Heart left ventricle (tissue), 16 donors: ENCODE data around the gene PDE7B. TPM values are rescaled to one million over a fixed set of nuclear protein-coding genes. Genes with fewer than 3 reads are reported as not detected.

Experiments
- ATAC-seq, 4 donors: fragments of 200-7000 bp; cut with Tn5 transposase; one replicate each; pipeline ENCODE4 v1.9.1; 2020 to 2022; ENCODE audit warnings: moderate library complexity in 4 of 4, mild to moderate bottlenecking in 3 of 4, moderate number of reproducible peaks in 1 of 4
- DNase-seq, 5 donors: peaks; one replicate each; pipeline ENCODE4 v3.0.0-alpha.2; 2020
- H3K27ac ChIP-seq, 12 donors: fragments of 200-600 bp; sonication (generic) in 4 of 12; one replicate each; pipeline versions ENCODE4 v1.5.0 to v1.8.0; 2016 to 2022; ENCODE audit warnings: mild to moderate bottlenecking in 2 of 12
- H3K27me3 ChIP-seq, 9 donors: fragments of 200-600 bp; sonication (generic) in 2 of 9; one replicate each; pipeline versions ENCODE4 v1.5.1 to v1.8.0; 2016 to 2022; ENCODE audit warnings: mild to moderate bottlenecking in 3 of 9
- H3K36me3 ChIP-seq, 9 donors: fragments of 200-600 bp; sonication (generic) in 2 of 9; one replicate each; pipeline versions ENCODE4 v1.5.0 to v1.8.0; 2018 to 2022; ENCODE audit warnings: mild to moderate bottlenecking in 2 of 9
- H3K4me1 ChIP-seq, 12 donors: fragments of 200-600 bp; sonication (generic) in 4 of 12; one replicate each; pipeline versions ENCODE4 v1.5.0 to v1.8.0; 2016 to 2022; ENCODE audit warnings: mild to moderate bottlenecking in 3 of 12
- H3K4me3 ChIP-seq, 12 donors: fragments of 200-600 bp; sonication (generic) in 4 of 12; one replicate each; pipeline versions ENCODE4 v1.5.0 to v1.8.0; 2017 to 2022; ENCODE audit warnings: mild to moderate bottlenecking in 9 of 12, moderate library complexity in 4 of 12
- H3K9me3 ChIP-seq, 12 donors: fragments of 200-600 bp; sonication (generic) in 4 of 12; one replicate each; pipeline versions ENCODE4 v1.5.0 to v1.8.0; 2016 to 2022; ENCODE audit warnings: mild to moderate bottlenecking in 1 of 12
- CTCF ChIP-seq, 12 donors: fragments of 200-600 bp; sonication (generic) in 4 of 12; IDR thresholded peaks; one replicate each; pipeline versions ENCODE4 v1.5.0 to v1.8.0; 2018 to 2022; ENCODE audit warnings: antibody characterized with exemption in 12 of 12, mild to moderate bottlenecking in 5 of 12
- POLR2A ChIP-seq, 2 donors: fragments of 450-650 bp; IDR thresholded peaks; one replicate each; pipeline ENCODE4 v1.6.1; 2017; ENCODE audit warnings: antibody characterized with exemption in 2 of 2, mild to moderate bottlenecking in 2 of 2, moderate library complexity in 2 of 2
- WGBS, 4 donors: extraction: QIAGEN DNeasy Blood & Tissue Kit in 2 of 4; methylation state at CpG; one replicate each; pipeline versions ENCODE4 v1.1.5 to v1.1.7; 2013 to 2018; 5-methylcytosine and 5-hydroxymethylcytosine counted together
- intact Hi-C, 10 donors: fragments of 100-400 bp; cut with DNase I; formaldehyde crosslinking; loops; one replicate each; pipeline versions ENCODE4 v1.11.1 to v1.14.2; 2022
- polyA plus RNA-seq, 2 donors: library from polyadenylated mRNA; stranded (reverse); fragments of 200-250 nt; gene quantifications; one replicate each; pipeline ENCODE4 v1.2.3, GENCODE V29; 2013
- total RNA-seq, 9 donors: library from RNA; depleted of rRNA in 2 of 9; stranded (reverse); fragments of >200 nt in 2 of 9; fragmentation: NEBNext Ultra II Directional in 3 of 9; extraction: Animal tissue kit (Norgen Biotek cat#: 25700) in 3 of 9; gene quantifications; one replicate each; pipeline versions ENCODE4 v1.1.0 to v1.2.4, GENCODE V29; 2016 to 2023
- donor health status: ischemic (EF 13 %, LVEDD 7.1; RV severe dilation, severe dysfunction).
- donor health status: healthy with polysubstance abuse.
- donor health status: DM: no; HTN: yes; CAD: no.
- donor health status: DM: no; HTN: no; CAD: no.
- donor health status: ischemic (EF 25% LVEDD 6.9; RV normal size, moderate dysfunction).
- donor health status: ischemic (EF 25% LVEDD 5.7; RV mildly dilated, moderate dysfunction).
- donor health status: healthy.
- donor health status: DM: yes; HTN: yes; CAD: no.
- donor health status: ischemic (EF 35%, LVEDD 5.7; RV mildly dilated, moderate dysfunction).
- donor health status: nonischemic (EF 11% LVEDD 7.7; RV severe dilation, severe dysfunction).
- donor health status: DM: yes; HTN: yes; CAD: no.
- donor health status: PGD.
- donor health status: ischemic (EF 29% LVEDD 5.4; RV normal size, mild dysfunction).
- donor health status: nonischemic (EF 23%, LVEDD 6.1; RV moderate dilation, normal function).

PDE7B gene
- total and polyA plus RNA-seq, 11 donors, result 4.4 to 29.1 (median 9.0) TPM

GRCh38 chr6:136191606-136192312 is 340.3 kb downstream of the PDE7B start:
- H3K4me1 ChIP-seq, result no peaks in the 10 kb centered on the region
- no peaks in the 10 kb centered on the region for H3K27me3 ChIP-seq
- no peaks in the 10 kb centered on the region for H3K9me3 ChIP-seq
- H3K36me3 ChIP-seq, result peaks cover 0 to 64% (median 24%) of the 10 kb centered on the region in 9 donors
- 94 to 97% (median 95%) methylated on average over 32 of the region's 32 CpGs for WGBS, 4 donors
- intact Hi-C loops, result no loop called here
- TF ChIP-seq POLR2A (IDR thresholded peaks at IDR 0.05), result no peak
- no peak for TF ChIP-seq CTCF (IDR thresholded peaks at IDR 0.05)
- ATAC-seq (no peak), DNase-seq (no peak)
- no peak overlapping the region for H3K4me3 ChIP-seq
- no peak overlapping the region for H3K27ac ChIP-seq

GRCh38 chr6:136192902-136193301 is 341.4 kb downstream of the PDE7B start:
- Histone ChIP-seq H3K27me3 (no peaks in the 10 kb centered on the region), H3K36me3 (peaks cover 0 to 54% (median 16%) of the 10 kb centered on the region in 9 donors), H3K4me3 (no peak overlapping the region), H3K4me1 (no peaks in the 10 kb centered on the region), H3K27ac (no peak overlapping the region), H3K9me3 (no peaks in the 10 kb centered on the region)
- TF ChIP-seq CTCF (IDR thresholded peaks at IDR 0.05), result no peak
- DNase-seq (no peak), ATAC-seq (no peak)
- WGBS, 4 donors, result 84 to 89% (median 85%) methylated on average over 6 of the region's 6 CpGs
- intact Hi-C loops, result no loop called here

- H3K4me3 ChIP-seq, result no peak overlapping the region
- intact Hi-C loops, result no loop called here
- no peak overlapping the region for H3K27ac ChIP-seq
- H3K9me3 ChIP-seq, result no peaks in the 10 kb centered on the region
- TF ChIP-seq CTCF (IDR thresholded peaks at IDR 0.05) (peak in 1 of 12 donors; percentile 16), POLR2A (IDR thresholded peaks at IDR 0.05) (no peak)
- ATAC-seq, result no peak
- H3K27me3 ChIP-seq, result no peaks in the 10 kb centered on the region
- WGBS, 4 donors, result 63 to 76% (median 64%) methylated on average over 5 of the region's 5 CpGs
- no peaks in the 10 kb centered on the region for H3K36me3 ChIP-seq
- no peak for DNase-seq
- no peaks in the 10 kb centered on the region for H3K4me1 ChIP-seq
Measured at GRCh38 chr6:136201732-136202131, 350.2 kb downstream of the PDE7B start.

- Histone ChIP-seq H3K4me3 (no peak overlapping the region), H3K9me3 (no peaks in the 10 kb centered on the region), H3K4me1 (no peaks in the 10 kb centered on the region), H3K27ac (no peak overlapping the region), H3K36me3 (no peaks in the 10 kb centered on the region), H3K27me3 (no peaks in the 10 kb centered on the region)
- no peak for ATAC-seq
- intact Hi-C loops, result no loop called here
- WGBS, 4 donors, result 93 to 97% (median 94%) methylated on average over 4 of the region's 4 CpGs
- TF ChIP-seq POLR2A (IDR thresholded peaks at IDR 0.05) (no peak), CTCF (IDR thresholded peaks at IDR 0.05) (no peak)
- no peak for DNase-seq
Measured at GRCh38 chr6:136208783-136209182, 357.3 kb downstream of the PDE7B start.
